ENCODE measurements around the gene LENG1.
"Not testable (repeated sequence)": the region's sequence is repeated elsewhere in the genome, so short reads cannot be mapped to it uniquely, and the experiment has no call there.

LENG1 gene

GRCh38 chr19:54173951-54174834 is 14.7 kb upstream of the LENG1 start:
- Histone ChIP-seq H3K27me3 (ENCODE audit: control insufficient read depth, insufficient read depth, low read length) (no peaks in the 10 kb centered on the region), H3K27ac (ENCODE audit: low read length) (no peak overlapping the region), H3K4me1 (ENCODE audit: control insufficient read depth, insufficient read depth, low read length) (peaks cover 6% of the 10 kb centered on the region; the same call in 1 of the 2 replicates), H3K9me3 (ENCODE audit: control insufficient read depth, insufficient read depth, low read length) (no peaks in the 10 kb centered on the region), H3K36me3 (ENCODE audit: control insufficient read depth, insufficient read depth, low read length) (no peaks in the 10 kb centered on the region; the same call in 1 of the 2 replicates), H3K4me3 (ENCODE audit: low read length) (no peak overlapping the region)
- no CpG with 5 or more reads among the region's 25 CpGs for WGBS (ENCODE audit: insufficient coverage, insufficient read length)
- DNase-seq (ENCODE audit: low read depth, low spot score) = no peak

GRCh38 chr19:54173359-54173699 is 13.8 kb upstream of the LENG1 start:
- no peaks in the 10 kb centered on the region for H3K9me3 ChIP-seq (ENCODE audit: control insufficient read depth, insufficient read depth, low read length)
- no CpG with 5 or more reads among the region's 15 CpGs for WGBS (ENCODE audit: insufficient coverage, insufficient read length)
- no peak overlapping the region for H3K4me3 ChIP-seq (ENCODE audit: low read length)
- H3K27me3 ChIP-seq (ENCODE audit: control insufficient read depth, insufficient read depth, low read length) = no peaks in the 10 kb centered on the region
- H3K4me1 ChIP-seq (ENCODE audit: control insufficient read depth, insufficient read depth, low read length) = peaks cover 6% of the 10 kb centered on the region; the same call in 1 of the 2 replicates
- no peaks in the 10 kb centered on the region; the same call in 1 of the 2 replicates for H3K36me3 ChIP-seq (ENCODE audit: control insufficient read depth, insufficient read depth, low read length)
- no peak for DNase-seq (ENCODE audit: low read depth, low spot score)
- H3K27ac ChIP-seq (ENCODE audit: low read length) = no peak overlapping the region

GRCh38 chr19:54172471-54173358 is 13.2 kb upstream of the LENG1 start, which contains the start of gene TMC4:
TSS of gene TMC4 (minus strand) at chr19:54173160. CDS start at chr19:54173117, 43 bp downstream.
- peaks cover 11% of the 10 kb centered on the region; the same call in 1 of the 2 replicates for H3K4me1 ChIP-seq (ENCODE audit: control insufficient read depth, insufficient read depth, low read length)
- no peak within 1 kb of the TSS for H3K27ac ChIP-seq (ENCODE audit: low read length)
- no peak for DNase-seq (ENCODE audit: low read depth, low spot score)
- no CpG with 5 or more reads among the region's 13 CpGs for WGBS (ENCODE audit: insufficient coverage, insufficient read length)
- peak within 1 kb of the TSS; percentile 21; the same call in 1 of the 2 replicates for H3K4me3 ChIP-seq (ENCODE audit: low read length)
- no peaks in the 10 kb centered on the region for H3K9me3 ChIP-seq (ENCODE audit: control insufficient read depth, insufficient read depth, low read length)
- no peaks in the 10 kb centered on the region for H3K27me3 ChIP-seq (ENCODE audit: control insufficient read depth, insufficient read depth, low read length)
- H3K36me3 ChIP-seq (ENCODE audit: control insufficient read depth, insufficient read depth, low read length) = no peaks in the 10 kb centered on the region; the same call in 1 of the 2 replicates

GRCh38 chr19:54171736-54172431 is 12.4 kb upstream of the LENG1 start:
- DNase-seq (ENCODE audit: low read depth, low spot score); H3K4me3 ChIP-seq (ENCODE audit: low read length); H3K27ac ChIP-seq (ENCODE audit: low read length); H3K9me3 ChIP-seq (ENCODE audit: control insufficient read depth, insufficient read depth, low read length); H3K36me3 ChIP-seq (ENCODE audit: control insufficient read depth, insufficient read depth, low read length); H3K27me3 ChIP-seq (ENCODE audit: control insufficient read depth, insufficient read depth, low read length): not testable (repeated sequence)
- peaks cover 11% of the 10 kb centered on the region; the same call in 1 of the 2 replicates for H3K4me1 ChIP-seq (ENCODE audit: control insufficient read depth, insufficient read depth, low read length)
- WGBS (ENCODE audit: insufficient coverage, insufficient read length) = no CpG with 5 or more reads among the region's 23 CpGs

- no peaks in the 10 kb centered on the region for H3K27me3 ChIP-seq (ENCODE audit: control insufficient read depth, insufficient read depth, low read length)
- H3K4me1 ChIP-seq (ENCODE audit: control insufficient read depth, insufficient read depth, low read length) = peaks cover 12% of the 10 kb centered on the region; the same call in 1 of the 2 replicates
- no peak overlapping the region for H3K27ac ChIP-seq (ENCODE audit: low read length)
- no CpG with 5 or more reads among the region's 21 CpGs for WGBS (ENCODE audit: insufficient coverage, insufficient read length)
- no peaks in the 10 kb centered on the region; the same call in 1 of the 2 replicates for H3K36me3 ChIP-seq (ENCODE audit: control insufficient read depth, insufficient read depth, low read length)
- no peaks in the 10 kb centered on the region for H3K9me3 ChIP-seq (ENCODE audit: control insufficient read depth, insufficient read depth, low read length)
- no peak for DNase-seq (ENCODE audit: low read depth, low spot score)
- H3K4me3 ChIP-seq (ENCODE audit: low read length) = no peak overlapping the region
Measured at GRCh38 chr19:54169149-54169740, 9.7 kb upstream of the LENG1 start.

GRCh38 chr19:54168174-54168917 is 8.8 kb upstream of the LENG1 start:
- H3K27ac ChIP-seq (ENCODE audit: low read length) = no peak overlapping the region
- H3K4me3 ChIP-seq (ENCODE audit: low read length) = no peak overlapping the region
- DNase-seq (ENCODE audit: low read depth, low spot score) = no peak
- H3K36me3 ChIP-seq (ENCODE audit: control insufficient read depth, insufficient read depth, low read length) = no peaks in the 10 kb centered on the region
- no peaks in the 10 kb centered on the region for H3K27me3 ChIP-seq (ENCODE audit: control insufficient read depth, insufficient read depth, low read length)
- H3K4me1 ChIP-seq (ENCODE audit: control insufficient read depth, insufficient read depth, low read length) = peaks cover 10% of the 10 kb centered on the region; the same call in 1 of the 2 replicates
- H3K9me3 ChIP-seq (ENCODE audit: control insufficient read depth, insufficient read depth, low read length) = no peaks in the 10 kb centered on the region
- WGBS (ENCODE audit: insufficient coverage, insufficient read length) = no CpG with 5 or more reads among the region's 25 CpGs

- no peak for DNase-seq (ENCODE audit: low read depth, low spot score)
- Histone ChIP-seq H3K27me3 (ENCODE audit: control insufficient read depth, insufficient read depth, low read length) (no peaks in the 10 kb centered on the region), H3K27ac (ENCODE audit: low read length) (no peak overlapping the region), H3K4me3 (ENCODE audit: low read length) (no peak overlapping the region), H3K9me3 (ENCODE audit: control insufficient read depth, insufficient read depth, low read length) (no peaks in the 10 kb centered on the region), H3K36me3 (ENCODE audit: control insufficient read depth, insufficient read depth, low read length) (no peaks in the 10 kb centered on the region), H3K4me1 (ENCODE audit: control insufficient read depth, insufficient read depth, low read length) (peaks cover 8% of the 10 kb centered on the region; the same call in 1 of the 2 replicates)
- WGBS (ENCODE audit: insufficient coverage, insufficient read length) = no CpG with 5 or more reads among the region's 25 CpGs
Measured at GRCh38 chr19:54165222-54165621, 5.7 kb upstream of the LENG1 start.

GRCh38 chr19:54164369-54165068 is 5.0 kb upstream of the LENG1 start:
- Histone ChIP-seq H3K9me3 (ENCODE audit: control insufficient read depth, insufficient read depth, low read length) (no peaks in the 10 kb centered on the region), H3K4me3 (ENCODE audit: low read length) (peak overlapping the region; percentile 23; the same call in 1 of the 2 replicates), H3K36me3 (ENCODE audit: control insufficient read depth, insufficient read depth, low read length) (no peaks in the 10 kb centered on the region), H3K27me3 (ENCODE audit: control insufficient read depth, insufficient read depth, low read length) (no peaks in the 10 kb centered on the region), H3K4me1 (ENCODE audit: control insufficient read depth, insufficient read depth, low read length) (peaks cover 8% of the 10 kb centered on the region; the same call in 1 of the 2 replicates), H3K27ac (ENCODE audit: low read length) (no peak overlapping the region)
- DNase-seq (ENCODE audit: low read depth, low spot score) = no peak
- WGBS (ENCODE audit: insufficient coverage, insufficient read length) = no CpG with 5 or more reads among the region's 37 CpGs

- Histone ChIP-seq H3K4me1 (ENCODE audit: control insufficient read depth, insufficient read depth, low read length) (peaks cover 4% of the 10 kb centered on the region; the same call in 1 of the 2 replicates), H3K27me3 (ENCODE audit: control insufficient read depth, insufficient read depth, low read length) (no peaks in the 10 kb centered on the region), H3K27ac (ENCODE audit: low read length) (no peak overlapping the region), H3K9me3 (ENCODE audit: control insufficient read depth, insufficient read depth, low read length) (no peaks in the 10 kb centered on the region), H3K36me3 (ENCODE audit: control insufficient read depth, insufficient read depth, low read length) (no peaks in the 10 kb centered on the region), H3K4me3 (ENCODE audit: low read length) (no peak overlapping the region; the same call in 1 of the 2 replicates)
- no CpG with 5 or more reads among the region's 14 CpGs for WGBS (ENCODE audit: insufficient coverage, insufficient read length)
- DNase-seq (ENCODE audit: low read depth, low spot score) = no peak
Measured at GRCh38 chr19:54162884-54163283, 3.4 kb upstream of the LENG1 start.

All from iPS DF 6.9 (cell line).